ENCODE measurements around the gene SDE2. TPM values are rescaled to one million over a fixed set of nuclear protein-coding genes. Genes with fewer than 3 reads are reported as not detected.

Gene SDE2
- total and polyA plus RNA-seq, 2 donors (not counting 1 experiment from before 2014, with no cell fraction given): 10.0 to 26.0 TPM

DNA sequence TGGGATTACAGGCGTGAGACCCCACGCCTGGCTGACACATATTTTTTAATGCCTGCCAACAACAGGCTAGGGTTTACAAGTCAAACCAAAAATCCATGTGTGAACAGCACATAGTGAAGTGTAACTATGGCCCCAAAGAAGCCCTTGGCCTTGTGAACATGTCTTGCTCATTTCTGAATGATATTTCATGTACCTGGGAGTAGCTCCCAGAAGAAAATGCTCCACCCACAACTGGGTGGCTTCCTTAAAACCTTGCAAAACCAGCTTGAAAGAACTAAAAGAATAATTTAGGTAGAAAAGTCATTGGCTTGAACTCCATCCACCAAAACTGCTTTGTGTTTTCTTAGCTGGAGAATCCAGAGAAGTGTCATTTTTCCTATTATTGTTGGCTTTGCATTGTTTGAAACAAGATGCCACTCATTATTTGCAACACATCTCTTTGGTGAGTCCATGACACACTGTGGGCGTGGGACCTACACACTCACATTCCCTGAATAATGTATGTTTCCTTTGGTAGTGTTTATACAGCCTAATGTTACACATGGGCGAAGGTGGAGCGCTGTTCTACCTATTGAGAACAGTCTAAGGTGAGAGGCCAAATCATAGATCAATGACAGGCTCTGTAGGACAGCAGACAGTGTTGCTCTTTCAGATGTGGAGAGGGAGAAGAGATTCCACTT, 28.5 kb upstream of the SDE2 start:
- Histone ChIP-seq H3K9ac (ENCODE audit: low read length) (no peak overlapping the region), H3K4me3 (ENCODE audit: control extremely low read depth in 1 of 5, extremely low read depth in 1 of 5, insufficient read depth in 1 of 5, low read depth in 2 of 5, low read length in 4 of 5) (no peak overlapping the region), H4K20me1 (ENCODE audit: control insufficient read depth, insufficient read depth, low read length, poor library complexity, severe bottlenecking) (no peaks in the 10 kb centered on the region), H3K9me3 (ENCODE audit: control extremely low read depth in 1 of 3, control insufficient read depth in 2 of 3, insufficient read depth in 1 of 3, low read length in 2 of 3) (no peaks in the 10 kb centered on the region), H3K36me3 (replicated peaks in 1 of 2; ENCODE audit: control extremely low read depth in 1 of 2, control insufficient read depth in 1 of 2, extremely low read depth in 1 of 2, insufficient read depth in 2 of 2, low read length in 1 of 2) (no peaks in the 10 kb centered on the region), H3K27ac (ENCODE audit: low read length in 2 of 2) (peak overlapping the region in 1 of 2 donors; percentile 87), H3K79me2 (ENCODE audit: control insufficient read depth, insufficient read depth, low read length) (no peaks in the 10 kb centered on the region), H3K4me2 (replicated peaks; ENCODE audit: low read depth, low read length, poor library complexity, severe bottlenecking) (no peak overlapping the region), H3K4me1 (ENCODE audit: control insufficient read depth in 2 of 2, insufficient read depth in 2 of 2, low read length in 2 of 2) (peaks cover 28% of the 10 kb centered on the region in 2 donors), H3K27me3 (replicated peaks in 1 of 4; ENCODE audit: control extremely low read depth in 1 of 4, control insufficient read depth in 3 of 4, insufficient read depth in 4 of 4, low read length in 3 of 4) (no peaks in the 10 kb centered on the region), H2AFZ (ENCODE audit: insufficient read depth, low read depth, low read length, poor library complexity, severe bottlenecking) (no peak overlapping the region)
- H3K27ac Mint-ChIP-seq: peak overlapping the region; percentile 97
- ATAC-seq (ENCODE audit: low read depth) (no peak), DNase-seq (no peak)
- intact Hi-C loops (cut with micrococcal nuclease): no loop called here
- no peaks in the 10 kb centered on the region for H3K9me3 Mint-ChIP-seq (ENCODE audit: insufficient read depth)
- 97% methylated on average over 4 of the region's 5 CpGs for WGBS (ENCODE audit: insufficient coverage)
- H3K4me1 Mint-ChIP-seq: peaks cover 39% of the 10 kb centered on the region
- POLR2A ChIA-PET: interaction anchor here (0.6 to 3.8 kb wide), 2 partner anchors 26 to 52 kb away, joined by 3 to 102 read pairs; partner anchors contain the start of gene SDE2
- no peaks in the 10 kb centered on the region for H3K27me3 Mint-ChIP-seq
- TF ChIP-seq CTCF (IDR thresholded peaks at IDR 0.05) (no peak), EZH2 (IDR thresholded peaks at IDR 0.05; ENCODE audit: borderline replicate concordance, insufficient read depth, low read depth, low read length, poor library complexity, severe bottlenecking) (no peak)
- CTCF ChIA-PET: interaction anchor here (1.0 to 4.1 kb wide), 5 partner anchors 22 to 98 kb away, joined by 3 to 22 read pairs (median 8); partner anchors contain the start of gene SDE2
- H3K4me3 Mint-ChIP-seq: peak overlapping the region; percentile 29

DNA sequence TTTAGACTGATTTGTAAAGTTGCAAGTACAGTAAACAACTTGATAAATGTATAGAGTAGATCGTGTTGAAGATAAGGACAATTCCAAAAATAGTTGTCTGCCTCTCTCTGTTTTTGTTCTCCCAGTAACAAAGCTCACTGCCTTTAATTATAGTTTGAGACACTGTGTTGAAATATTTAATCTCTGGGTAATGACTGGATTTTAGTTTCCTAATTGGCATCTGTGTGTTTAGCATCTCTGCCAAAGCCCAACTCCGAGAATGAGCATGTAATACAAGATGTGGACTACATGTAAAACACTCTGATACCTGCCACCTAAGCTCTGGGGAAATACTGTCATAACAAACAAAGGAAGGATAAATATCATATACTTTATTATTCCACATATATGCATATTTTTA, 27.7 kb upstream of the SDE2 start:
- no peak overlapping the region for H3K27ac ChIP-seq (ENCODE audit: low read length in 2 of 2)
- DNase-seq (no peak), ATAC-seq (ENCODE audit: low read depth) (no peak)
- no CpG with 5 or more reads among the region's 2 CpGs for WGBS (ENCODE audit: insufficient coverage)
- H3K4me2 ChIP-seq (replicated peaks; ENCODE audit: low read depth, low read length, poor library complexity, severe bottlenecking): no peak overlapping the region
- H3K9me3 ChIP-seq (ENCODE audit: control extremely low read depth in 1 of 3, control insufficient read depth in 2 of 3, insufficient read depth in 1 of 3, low read length in 2 of 3): no peaks in the 10 kb centered on the region
- no peaks in the 10 kb centered on the region for H4K20me1 ChIP-seq (ENCODE audit: control insufficient read depth, insufficient read depth, low read length, poor library complexity, severe bottlenecking)
- ChIA-PET POLR2A (interaction anchor here (3.8 kb wide), 1 partner anchor 25 kb away, joined by 102 read pairs; the partner anchor contains the start of gene SDE2), CTCF (interaction anchor here (1.0 to 4.1 kb wide), 3 partner anchors 26 to 38 kb away, joined by 3 to 22 read pairs (median 8); partner anchors contain the start of gene SDE2)
- H3K4me1 ChIP-seq (ENCODE audit: control insufficient read depth in 2 of 2, insufficient read depth in 2 of 2, low read length in 2 of 2): peaks cover 28% of the 10 kb centered on the region in 2 donors
- no peaks in the 10 kb centered on the region for H3K36me3 ChIP-seq (replicated peaks in 1 of 2; ENCODE audit: control extremely low read depth in 1 of 2, control insufficient read depth in 1 of 2, extremely low read depth in 1 of 2, insufficient read depth in 2 of 2, low read length in 1 of 2)
- Mint-ChIP-seq H3K27ac (peak overlapping the region; percentile 64), H3K9me3 (ENCODE audit: insufficient read depth) (no peaks in the 10 kb centered on the region), H3K4me1 (peaks cover 36% of the 10 kb centered on the region), H3K4me3 (no peak overlapping the region), H3K27me3 (no peaks in the 10 kb centered on the region)
- TF ChIP-seq EZH2 (IDR thresholded peaks at IDR 0.05; ENCODE audit: borderline replicate concordance, insufficient read depth, low read depth, low read length, poor library complexity, severe bottlenecking) (no peak), CTCF (IDR thresholded peaks at IDR 0.05) (no peak)
- H3K9ac ChIP-seq (ENCODE audit: low read length): no peak overlapping the region
- H2AFZ ChIP-seq (ENCODE audit: insufficient read depth, low read depth, low read length, poor library complexity, severe bottlenecking): no peak overlapping the region
- H3K27me3 ChIP-seq (replicated peaks in 1 of 4; ENCODE audit: control extremely low read depth in 1 of 4, control insufficient read depth in 3 of 4, insufficient read depth in 4 of 4, low read length in 3 of 4): no peaks in the 10 kb centered on the region
- no peaks in the 10 kb centered on the region for H3K79me2 ChIP-seq (ENCODE audit: control insufficient read depth, insufficient read depth, low read length)
- intact Hi-C loops (cut with micrococcal nuclease): no loop called here
- H3K4me3 ChIP-seq (ENCODE audit: control extremely low read depth in 1 of 5, extremely low read depth in 1 of 5, insufficient read depth in 1 of 5, low read depth in 2 of 5, low read length in 4 of 5): no peak overlapping the region

Data from B cell (primary cell).